Heart right ventricle (tissue), 16 donors: ENCODE results near the gene AMOTL2. TPM values are rescaled to one million over a fixed set of nuclear protein-coding genes. Genes with fewer than 3 reads are reported as not detected.

Experiments used
- ATAC-seq, 8 donors: fragments of 200-7000 bp; cut with Tn5 transposase; one replicate each; pipeline ENCODE4 v1.9.1; 2020; ENCODE audit warnings: mild to moderate bottlenecking in 8 of 8, moderate library complexity in 8 of 8, moderate number of reproducible peaks in 1 of 8
- DNase-seq, 2 donors: peaks; one replicate each; pipeline ENCODE4 v3.0.0-alpha.2; 2020
- H3K27ac ChIP-seq, 10 donors: fragments of 200-600 bp; sonication (generic) in 2 of 10; one replicate each; pipeline versions ENCODE4 v1.5.0 to v1.8.0; 2020 to 2022; ENCODE audit warnings: mild to moderate bottlenecking in 3 of 10
- H3K27me3 ChIP-seq, 7 donors: fragments of 200-600 bp; one replicate each; pipeline ENCODE4 v1.8.0; 2021 to 2022; ENCODE audit warnings: mild to moderate bottlenecking in 2 of 7
- H3K36me3 ChIP-seq, 9 donors: fragments of 200-600 bp; sonication (generic) in 1 of 9; one replicate each; pipeline versions ENCODE4 v1.5.0 to v1.8.0; 2020 to 2022; ENCODE audit warnings: mild to moderate bottlenecking in 2 of 9
- H3K4me1 ChIP-seq, 9 donors: fragments of 200-600 bp; sonication (generic) in 1 of 9; one replicate each; pipeline versions ENCODE4 v1.5.0 to v1.8.0; 2020 to 2022; ENCODE audit warnings: mild to moderate bottlenecking in 4 of 9
- H3K4me3 ChIP-seq, 10 donors: fragments of 200-600 bp; sonication (generic) in 2 of 10; one replicate each; pipeline versions ENCODE4 v1.5.0 to v1.8.0; 2020 to 2022; ENCODE audit warnings: mild to moderate bottlenecking in 7 of 10, moderate library complexity in 2 of 10
- H3K9me3 ChIP-seq, 11 donors: fragments of 200-600 bp in 10 of 11; sonication (generic) in 2 of 11; one replicate each; pipeline versions ENCODE4 v1.5.0 to v1.8.0; 2013 to 2022; ENCODE audit warnings: mild to moderate bottlenecking in 2 of 11, control low read depth in 1 of 11, moderate library complexity in 1 of 11
- WGBS, 2 donors: extraction: QIAGEN DNeasy Blood & Tissue Kit; methylation state at CpG; one replicate each; pipeline ENCODE4 v1.1.7; 2013; ENCODE audit warnings: inconsistent platforms in 1 of 2; 5-methylcytosine and 5-hydroxymethylcytosine counted together
- intact Hi-C, 10 donors: fragments of 100-400 bp; cut with DNase I; formaldehyde crosslinking; loops; one replicate each; pipeline versions ENCODE4 v1.11.1 to v1.14.2; 2022
- polyA plus RNA-seq, 2 donors: library from polyadenylated mRNA; stranded (reverse); fragments of 200-250 nt; gene quantifications; one replicate each; pipeline ENCODE4 v1.2.3, GENCODE V29; 2013
- total RNA-seq, 10 donors: library from RNA; stranded (reverse); fragmentation: NEBNext Ultra II Directional in 3 of 10; extraction: Animal tissue kit (Norgen Biotek cat#: 25700) in 3 of 10; gene quantifications; one replicate each; pipeline versions ENCODE4 v1.2.1 to v1.2.4, GENCODE V29; 2021 to 2023
- TF ChIP-seq, protein P1 (sequence below), 9 donors: fragments of 200-600 bp; sonication (generic) in 2 of 9; IDR thresholded peaks; one replicate each; pipeline versions ENCODE4 v1.5.0 to v1.8.0; 2021 to 2022; ENCODE audit warnings: antibody characterized with exemption in 9 of 9, mild to moderate bottlenecking in 5 of 9, moderate library complexity in 1 of 9
- donor health status: Arrhythmogenic right ventricular cardiomyopathy.
- donor health status: ischemic (EF 13 %, LVEDD 7.1; RV severe dilation, severe dysfunction).
- donor health status: healthy with polysubstance abuse.
- donor health status: DM: no; HTN: yes; CAD: no.
- donor health status: DM: no; HTN: no; CAD: no.
- donor health status: ischemic (EF 25% LVEDD 6.9; RV normal size, moderate dysfunction).
- donor health status: ischemic (EF 25% LVEDD 5.7; RV mildly dilated, moderate dysfunction).
- donor health status: healthy.
- donor health status: DM: yes; HTN: yes; CAD: no.
- donor health status: Ischemic cardiomyopathy.
- donor health status: ischemic (EF 35%, LVEDD 5.7; RV mildly dilated, moderate dysfunction).
- donor health status: nonischemic (EF 11% LVEDD 7.7; RV severe dilation, severe dysfunction).
- donor health status: DM: yes; HTN: yes; CAD: no.
- donor health status: PGD.
- donor health status: ischemic (EF 29% LVEDD 5.4; RV normal size, mild dysfunction).
- donor health status: nonischemic (EF 23%, LVEDD 6.1; RV moderate dilation, normal function).

Gene AMOTL2
- total and polyA plus RNA-seq, 12 donors, result 18.7 to 96.6 (median 54.1) TPM

DNA sequence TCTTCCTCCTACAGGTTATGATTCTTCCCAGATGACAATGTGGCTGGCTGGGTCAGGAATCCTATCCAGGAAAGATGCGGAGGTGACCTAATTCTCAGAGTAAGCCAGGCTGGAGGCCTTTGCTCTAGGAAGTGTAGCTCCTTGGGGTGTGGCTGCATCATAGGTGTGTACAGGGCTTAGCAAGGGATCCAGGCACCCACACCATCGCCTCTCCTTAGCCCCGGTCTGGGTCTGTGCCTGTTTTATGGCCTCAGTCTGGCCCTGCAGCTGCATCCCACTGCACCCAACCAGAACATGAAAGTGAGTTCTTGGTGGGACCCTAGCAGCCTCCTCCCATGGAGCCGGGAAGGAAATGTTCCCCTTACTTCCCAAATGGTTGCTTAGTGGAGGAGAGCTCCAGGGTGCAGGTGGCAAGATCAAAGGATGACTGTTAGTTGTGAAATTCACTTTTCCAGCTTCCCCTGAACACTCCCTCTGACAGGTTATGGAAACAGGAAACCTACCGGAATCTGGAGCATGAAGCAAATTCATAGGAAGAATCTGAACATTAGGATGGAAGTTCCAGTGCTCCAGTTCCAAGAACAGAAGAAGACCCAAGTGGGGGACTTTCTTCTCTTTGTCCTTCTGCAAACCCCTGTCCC, 2.7 kb upstream of the AMOTL2 start:
- TF ChIP-seq, protein P1, sequence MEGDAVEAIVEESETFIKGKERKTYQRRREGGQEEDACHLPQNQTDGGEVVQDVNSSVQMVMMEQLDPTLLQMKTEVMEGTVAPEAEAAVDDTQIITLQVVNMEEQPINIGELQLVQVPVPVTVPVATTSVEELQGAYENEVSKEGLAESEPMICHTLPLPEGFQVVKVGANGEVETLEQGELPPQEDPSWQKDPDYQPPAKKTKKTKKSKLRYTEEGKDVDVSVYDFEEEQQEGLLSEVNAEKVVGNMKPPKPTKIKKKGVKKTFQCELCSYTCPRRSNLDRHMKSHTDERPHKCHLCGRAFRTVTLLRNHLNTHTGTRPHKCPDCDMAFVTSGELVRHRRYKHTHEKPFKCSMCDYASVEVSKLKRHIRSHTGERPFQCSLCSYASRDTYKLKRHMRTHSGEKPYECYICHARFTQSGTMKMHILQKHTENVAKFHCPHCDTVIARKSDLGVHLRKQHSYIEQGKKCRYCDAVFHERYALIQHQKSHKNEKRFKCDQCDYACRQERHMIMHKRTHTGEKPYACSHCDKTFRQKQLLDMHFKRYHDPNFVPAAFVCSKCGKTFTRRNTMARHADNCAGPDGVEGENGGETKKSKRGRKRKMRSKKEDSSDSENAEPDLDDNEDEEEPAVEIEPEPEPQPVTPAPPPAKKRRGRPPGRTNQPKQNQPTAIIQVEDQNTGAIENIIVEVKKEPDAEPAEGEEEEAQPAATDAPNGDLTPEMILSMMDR (IDR thresholded peaks at IDR 0.05), result no peak
- Histone ChIP-seq H3K9me3 (peaks cover 0 to 6% (median 0%) of the 10 kb centered on the region in 11 donors), H3K4me3 (no peak overlapping the region), H3K27ac (no peak overlapping the region), H3K36me3 (peaks cover 0 to 2% (median 0%) of the 10 kb centered on the region in 9 donors), H3K27me3 (peaks cover 0 to 24% (median 0%) of the 10 kb centered on the region in 7 donors), H3K4me1 (peaks cover 5 to 44% (median 28%) of the 10 kb centered on the region in 9 donors)
- DNase-seq, result no peak
- intact Hi-C loops, result loop anchor here in 9 of 10 donors (2.0 to 10.0 kb wide), 9 partner anchors 65 to 802 kb away; partner anchors contain the start of gene CDV3 (in 1 of the 9)
- 87 to 89% methylated on average over 5 of the region's 5 CpGs for WGBS, 2 donors
- ATAC-seq, result no peak

DNA sequence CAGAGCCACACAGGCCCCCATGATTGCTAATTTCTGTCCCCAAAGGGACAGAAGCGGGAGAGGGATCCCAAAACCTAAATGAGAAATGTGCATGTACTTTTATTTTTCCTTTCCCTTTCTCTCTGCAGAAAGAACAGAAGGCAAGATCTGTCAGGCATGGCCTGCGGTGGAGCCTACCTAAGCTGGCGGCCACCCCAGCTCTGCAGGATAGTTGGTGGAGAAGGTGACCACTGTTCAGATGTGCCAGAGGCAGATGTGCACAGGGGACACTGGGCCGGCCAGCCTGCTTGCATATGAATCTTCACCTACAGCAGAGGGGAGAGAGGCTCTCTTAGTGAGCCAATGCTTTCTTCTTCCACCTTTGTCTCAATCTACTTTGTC, 2.1 kb upstream of the AMOTL2 start:
- Histone ChIP-seq H3K27ac (no peak overlapping the region), H3K9me3 (peaks cover 0 to 6% (median 0%) of the 10 kb centered on the region in 11 donors), H3K4me1 (peaks cover 10 to 49% (median 34%) of the 10 kb centered on the region in 9 donors), H3K36me3 (peaks cover 0 to 7% (median 0%) of the 10 kb centered on the region in 9 donors), H3K4me3 (no peak overlapping the region), H3K27me3 (peaks cover 0 to 24% (median 0%) of the 10 kb centered on the region in 7 donors)
- DNase-seq, result no peak
- WGBS, 2 donors, result 95 to 97% methylated on average over 4 of the region's 4 CpGs
- intact Hi-C loops, result loop anchor here in 9 of 10 donors (2.0 to 10.0 kb wide), 9 partner anchors 64 to 802 kb away; partner anchors contain the start of gene CDV3 (in 1 of the 9)
- TF ChIP-seq, protein P1 (IDR thresholded peaks at IDR 0.05), result no peak
- ATAC-seq, result no peak

DNA sequence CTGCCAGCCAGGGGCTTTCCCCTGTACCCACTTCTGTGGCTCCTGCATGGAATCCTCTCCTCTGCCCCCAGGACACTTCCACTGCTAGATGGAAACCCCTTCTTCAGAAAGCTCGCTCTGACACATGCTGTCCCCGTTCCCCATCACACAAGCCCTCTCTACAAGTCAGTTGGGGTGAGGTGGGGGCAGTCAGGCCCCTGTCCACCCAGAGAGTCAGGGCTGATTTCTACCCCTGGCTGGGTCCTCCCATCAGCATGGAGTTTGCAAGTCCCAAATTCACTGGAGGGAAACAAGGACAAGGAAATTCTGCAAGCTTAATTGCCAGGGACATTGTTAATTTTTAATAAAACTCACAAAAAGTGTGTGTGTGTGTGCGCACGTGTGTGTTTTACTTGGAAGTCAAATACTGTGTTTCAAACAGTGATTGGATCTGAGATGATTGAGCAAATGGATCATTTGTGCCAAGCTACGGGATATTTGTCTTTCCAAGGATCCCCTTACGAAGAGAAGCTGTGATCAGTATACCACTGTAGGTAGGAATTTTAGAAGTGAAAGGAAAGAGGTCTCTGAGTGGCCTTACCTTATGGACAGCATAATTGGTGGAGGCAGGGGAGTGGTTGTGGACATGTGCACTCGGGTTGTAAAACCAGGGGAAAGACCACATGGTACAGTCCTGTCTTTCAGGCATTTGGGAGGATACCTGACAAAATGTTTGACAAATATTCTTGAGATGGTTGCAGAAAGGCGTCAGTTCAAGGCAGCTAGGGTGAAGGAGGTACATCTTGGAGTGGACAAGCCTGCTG, 1.5 kb upstream of the AMOTL2 start:
- TF ChIP-seq, protein P1 (IDR thresholded peaks at IDR 0.05), result no peak
- Histone ChIP-seq H3K27me3 (peaks cover 0 to 24% (median 0%) of the 10 kb centered on the region in 7 donors), H3K36me3 (peaks cover 0 to 13% (median 4%) of the 10 kb centered on the region in 9 donors), H3K4me1 (peaks cover 14 to 55% (median 40%) of the 10 kb centered on the region in 9 donors), H3K4me3 (peak overlapping the region in 5 of 10 donors; percentile 72 to 94 (median 89)), H3K27ac (peak overlapping the region in 8 of 10 donors; percentile 97 to 100 (median 100)), H3K9me3 (peaks cover 0 to 6% (median 0%) of the 10 kb centered on the region in 11 donors)
- intact Hi-C loops, result loop anchor here in 9 of 10 donors (2.0 to 10.0 kb wide), 10 partner anchors 63 to 801 kb away; partner anchors contain the start of gene CDV3 (in 1 of the 9)
- DNase-seq (no peak), ATAC-seq (no peak)
- WGBS, 2 donors, result 91% methylated on average over 8 of the region's 8 CpGs
